MM.1S (cell line): ENCODE results near the gene TPH2.

Source experiments
- DNase-seq: peaks from one replicate; pipeline ENCODE4 v3.0.0-alpha.2; 2015
- H2AFZ ChIP-seq: fragments of 300-600 bp; sonication (generic); 2 replicates; pipeline ENCODE4 v1.6.0; 2016; ENCODE audit warnings: antibody characterized with exemption, low read length
- H3F3A ChIP-seq: fragments of 300-600 bp; sonication (generic); 2 replicates; pipeline ENCODE4 v1.6.1; 2016; ENCODE audit warnings: mild to moderate bottlenecking, antibody characterized with exemption, low read length, moderate library complexity, mixed read lengths; ENCODE audit not compliant: insufficient read depth
- H3K27ac ChIP-seq: fragments of 300-600 bp; sonication (generic); 2 replicates; pipeline ENCODE4 v1.5.1; 2016; ENCODE audit warnings: mild to moderate bottlenecking, low read length
- H3K27me3 ChIP-seq: fragments of 300-600 bp; sonication (generic); replicated peaks from 2 replicates; pipeline ENCODE4 v1.6.0; 2016; ENCODE audit warnings: low read length; ENCODE audit not compliant: insufficient read depth
- H3K36me3 ChIP-seq: fragments of 300-600 bp; sonication (generic); replicated peaks from 2 replicates; pipeline ENCODE4 v1.6.1; 2016; ENCODE audit warnings: mild to moderate bottlenecking, low read length, mixed read lengths; ENCODE audit not compliant: insufficient read depth
- H3K4me1 ChIP-seq: fragments of 300-600 bp; sonication (generic); 2 replicates; pipeline ENCODE4 v1.6.1; 2016; ENCODE audit warnings: low read length, mixed read lengths
- H3K4me2 ChIP-seq: fragments of 300-600 bp; sonication (generic); 2 replicates; pipeline ENCODE4 v1.6.0; 2016; ENCODE audit warnings: low read depth, low read length
- H3K4me3 ChIP-seq: fragments of 300-600 bp; sonication (generic); 2 replicates; pipeline ENCODE4 v1.5.1; 2016; ENCODE audit warnings: low read length, mixed read lengths
- H3K79me2 ChIP-seq: fragments of 300-600 bp; sonication (generic); 2 replicates; pipeline ENCODE4 v1.6.1; 2016; ENCODE audit warnings: mixed run types, low read length, mixed read lengths
- H3K9ac ChIP-seq: fragments of 300-600 bp; sonication (generic); 2 replicates; pipeline ENCODE4 v1.6.1; 2016; ENCODE audit warnings: low read length, mixed read lengths
- H3K9me2 ChIP-seq: fragments of 300-600 bp; sonication (generic); replicated peaks from 2 replicates; pipeline ENCODE4 v1.6.1; 2016; ENCODE audit warnings: mild to moderate bottlenecking, low read length, mixed read lengths; ENCODE audit not compliant: insufficient read depth
- H3K9me3 ChIP-seq: fragments of 300-600 bp; sonication (generic); replicated peaks from 2 replicates; pipeline ENCODE4 v1.6.1; 2016; ENCODE audit warnings: mild to moderate bottlenecking, low read length, mixed read lengths; ENCODE audit not compliant: insufficient read depth
- H4K20me1 ChIP-seq: fragments of 300-600 bp; sonication (generic); 2 replicates; pipeline ENCODE4 v1.6.1; 2016; ENCODE audit warnings: mild to moderate bottlenecking, low read length, moderate library complexity, mixed read lengths; ENCODE audit not compliant: insufficient read depth
- CTCF ChIP-seq: fragments of 300-600 bp; sonication (generic); IDR thresholded peaks from 2 replicates; pipeline ENCODE4 v1.5.1; 2016; ENCODE audit warnings: antibody characterized with exemption, low read length, mixed read lengths
- EZH2 ChIP-seq: fragments of 300-600 bp; sonication (generic); optimal IDR thresholded peaks from 2 replicates; pipeline ENCODE3; 2017; ENCODE audit warnings: low read depth, mild to moderate bottlenecking, antibody characterized with exemption, low read length, mixed read lengths
- EZH2phosphoT487 ChIP-seq: fragments of 300-600 bp; sonication (generic); IDR thresholded peaks from 2 replicates; pipeline ENCODE4 v1.6.1; 2018; ENCODE audit warnings: antibody characterized with exemption, low read length

Gene TPH2

GRCh38 chr12:71954861-71955260 is 16.2 kb downstream of the TPH2 start:
- Histone ChIP-seq H3K27me3 (no peaks in the 10 kb centered on the region), H3K9ac (no peak overlapping the region), H3K27ac (no peak overlapping the region), H3K4me2 (no peak overlapping the region), H3K36me3 (no peaks in the 10 kb centered on the region), H3K9me2 (no peaks in the 10 kb centered on the region), H3K4me1 (no peaks in the 10 kb centered on the region), H3K79me2 (no peaks in the 10 kb centered on the region), H3K9me3 (no peaks in the 10 kb centered on the region), H2AFZ (no peak overlapping the region), H3F3A (no peaks in the 10 kb centered on the region), H4K20me1 (no peaks in the 10 kb centered on the region), H3K4me3 (no peak overlapping the region)
- DNase-seq = no peak
- TF ChIP-seq CTCF (no peak), EZH2phosphoT487 (no peak), EZH2 (no peak)

- Histone ChIP-seq H3K4me3 (no peak overlapping the region), H3K9ac (no peak overlapping the region), H3K9me2 (no peaks in the 10 kb centered on the region), H3K27me3 (no peaks in the 10 kb centered on the region), H4K20me1 (no peaks in the 10 kb centered on the region), H2AFZ (no peak overlapping the region), H3K79me2 (no peaks in the 10 kb centered on the region), H3F3A (no peaks in the 10 kb centered on the region), H3K9me3 (no peaks in the 10 kb centered on the region), H3K36me3 (no peaks in the 10 kb centered on the region), H3K27ac (no peak overlapping the region), H3K4me2 (no peak overlapping the region), H3K4me1 (no peaks in the 10 kb centered on the region)
- no peak for TF ChIP-seq EZH2phosphoT487
- no peak for TF ChIP-seq CTCF
- no peak for TF ChIP-seq EZH2
- no peak for DNase-seq
Observed at GRCh38 chr12:71955970-71956369, 17.3 kb downstream of the TPH2 start.

- Histone ChIP-seq H3F3A (no peaks in the 10 kb centered on the region), H3K36me3 (no peaks in the 10 kb centered on the region), H3K9ac (no peak overlapping the region), H3K27ac (no peak overlapping the region), H4K20me1 (no peaks in the 10 kb centered on the region), H3K27me3 (no peaks in the 10 kb centered on the region), H3K4me1 (no peaks in the 10 kb centered on the region), H3K4me2 (no peak overlapping the region), H2AFZ (no peak overlapping the region), H3K9me3 (no peaks in the 10 kb centered on the region), H3K79me2 (no peaks in the 10 kb centered on the region), H3K4me3 (no peak overlapping the region), H3K9me2 (no peaks in the 10 kb centered on the region)
- TF ChIP-seq CTCF = no peak
- no peak for TF ChIP-seq EZH2phosphoT487
- no peak for TF ChIP-seq EZH2
- DNase-seq = no peak
Observed at GRCh38 chr12:71958056-71958455, 19.4 kb downstream of the TPH2 start.
